Peyer's patch (tissue), 4 donors: Measurements from ENCODE around the gene TRIM67. TPM values are rescaled to one million over a fixed set of nuclear protein-coding genes. Genes with fewer than 3 reads are reported as not detected.

Experiments used
- DNase-seq, 3 donors: peaks; one replicate each; pipeline ENCODE4 v3.0.0-alpha.2; 2017 to 2019
- H3K27ac ChIP-seq, 4 donors: fragments of 200-600 bp; sonication (generic); one replicate each; pipeline ENCODE4 v1.5.1; 2016 to 2019
- H3K27me3 ChIP-seq, 2 donors: fragments of 200-600 bp; sonication (generic); one replicate each; pipeline ENCODE4 v1.5.1; 2019
- H3K36me3 ChIP-seq, 3 donors: fragments of 200-600 bp; sonication (generic); one replicate each; pipeline ENCODE4 v1.5.1; 2016 to 2019
- H3K4me1 ChIP-seq, 4 donors: fragments of 200-600 bp; sonication (generic); one replicate each; pipeline ENCODE4 v1.5.1; 2016 to 2019
- H3K4me3 ChIP-seq, 4 donors: fragments of 200-600 bp; sonication (generic); 1 replicate in 3 of 4; 2 replicates in 1 of 4; pipeline ENCODE4 v1.5.1; 2016 to 2019; ENCODE audit warnings: mild to moderate bottlenecking in 1 of 4
- H3K9me3 ChIP-seq, 4 donors: fragments of 200-600 bp; sonication (generic); one replicate each; pipeline ENCODE4 v1.5.1; 2016 to 2019; ENCODE audit warnings: mild to moderate bottlenecking in 1 of 4
- CTCF ChIP-seq, 6 experiments: fragments of 450-650 bp in 4 of 6; fragments of 200-600 bp in 2 of 6; sonication (generic) in 1 of 6; IDR thresholded peaks; one replicate each; pipeline ENCODE4 v1.5.1; 2017 to 2019; ENCODE audit warnings: antibody characterized with exemption in 6 of 6, mild to moderate bottlenecking in 3 of 6, moderate library complexity in 1 of 6
- POLR2A ChIP-seq, 2 donors: fragments of 450-650 bp; IDR thresholded peaks; one replicate each; pipeline ENCODE4 v1.5.1; 2017; ENCODE audit warnings: antibody characterized with exemption in 2 of 2, mild to moderate bottlenecking in 2 of 2, moderate library complexity in 2 of 2
- total RNA-seq, 4 donors: library from RNA; depleted of rRNA; stranded (reverse); fragments of >200 nt; gene quantifications; one replicate each; pipeline ENCODE4 v1.1.0, GENCODE V29; 2016

TRIM67 gene
- total RNA-seq, 4 donors from 2014 or later = 0.13 TPM; not detected in 3

DNA sequence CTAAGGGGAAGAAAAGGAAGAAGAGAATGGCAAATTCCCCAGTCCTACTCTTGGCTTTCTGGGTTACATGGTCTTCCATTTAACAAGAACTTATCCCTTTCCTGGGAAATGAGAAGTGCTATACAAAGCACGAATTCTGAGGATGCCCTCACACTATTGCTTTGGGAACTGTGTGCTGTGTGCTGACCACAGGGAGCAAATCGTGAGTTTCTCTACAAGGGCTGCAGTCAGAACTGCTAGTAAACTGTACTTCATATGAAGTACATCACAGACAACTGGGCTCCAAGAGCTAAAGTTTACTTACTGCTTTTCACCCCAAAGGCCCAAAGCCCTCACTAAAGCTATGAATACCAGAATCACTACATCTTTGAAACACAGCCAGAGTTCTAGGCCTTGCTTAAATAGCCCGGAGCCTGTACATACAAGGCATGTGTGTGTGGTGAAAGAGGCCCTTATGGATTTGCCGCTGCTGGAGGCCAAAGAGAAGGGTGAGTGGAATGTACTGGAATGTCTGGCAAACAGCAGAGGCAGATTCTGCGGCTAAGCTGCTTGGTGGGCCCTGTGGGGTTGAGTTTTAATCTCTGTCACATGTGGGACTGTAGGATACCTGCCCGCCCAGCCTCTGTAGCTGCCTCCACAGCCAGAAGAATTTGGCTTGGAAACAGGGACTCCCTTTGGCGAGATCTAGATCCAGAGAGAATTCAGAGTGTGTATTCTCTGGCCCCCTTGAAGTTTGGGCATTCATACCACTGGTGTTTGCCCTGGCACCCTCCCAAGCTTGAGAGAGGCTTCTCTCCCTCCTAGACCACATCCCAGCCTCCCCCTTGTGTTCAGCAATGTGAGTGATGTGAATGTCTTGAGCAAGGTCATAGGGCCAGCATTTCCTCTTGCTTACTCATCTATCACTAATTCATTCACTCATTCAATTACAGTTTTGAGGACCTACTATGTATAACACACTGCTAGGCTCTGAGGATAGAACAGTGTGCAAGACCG lies 21.9 kb upstream of the TRIM67 start:
- TF ChIP-seq POLR2A (IDR thresholded peaks at IDR 0.05) (no peak), CTCF (IDR thresholded peaks at IDR 0.05) (no peak)
- Histone ChIP-seq H3K9me3 (no peaks in the 10 kb centered on the region), H3K27ac (no peak overlapping the region), H3K36me3 (no peaks in the 10 kb centered on the region), H3K27me3 (no peaks in the 10 kb centered on the region), H3K4me1 (no peaks in the 10 kb centered on the region), H3K4me3 (no peak overlapping the region)
- no peak for DNase-seq

DNA sequence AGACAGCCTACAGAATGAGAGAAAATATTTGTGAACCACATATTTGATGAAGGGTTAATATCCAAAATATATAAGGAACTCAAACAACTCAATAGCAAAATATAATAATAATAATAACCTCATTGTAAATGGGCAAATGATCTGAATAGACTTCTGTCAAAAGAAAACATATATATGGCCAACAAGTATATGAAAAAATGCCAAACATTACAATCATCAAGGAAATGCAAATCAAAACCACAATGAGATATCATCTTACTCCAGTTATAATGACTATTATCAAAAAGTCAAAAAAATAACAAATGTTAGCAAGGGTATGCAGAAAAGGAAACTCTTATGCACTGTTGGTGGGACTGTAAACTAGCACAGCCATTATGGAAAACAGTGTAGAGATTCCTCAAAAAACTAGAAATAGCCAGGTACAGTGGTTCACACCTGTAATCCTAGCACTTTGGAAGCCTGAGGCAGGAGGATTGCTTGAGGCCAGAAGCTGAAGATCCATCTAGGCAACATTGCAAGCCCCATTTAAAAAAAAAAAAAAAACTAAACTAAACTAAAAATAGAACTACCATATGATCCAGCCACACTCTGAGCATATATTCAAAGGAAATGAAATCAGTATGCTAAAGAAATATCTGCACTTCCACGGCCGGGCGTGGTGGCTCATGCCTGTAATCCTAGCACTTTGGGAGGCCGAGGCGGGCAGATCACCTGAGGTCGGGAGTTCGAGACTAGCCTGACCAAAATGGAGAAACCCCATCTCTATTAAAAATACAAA lies 17.3 kb upstream of the TRIM67 start:
- H3K36me3 ChIP-seq = no peaks in the 10 kb centered on the region
- TF ChIP-seq CTCF (IDR thresholded peaks at IDR 0.05) (no peak), POLR2A (IDR thresholded peaks at IDR 0.05) (no peak)
- H3K4me3 ChIP-seq = no peak overlapping the region
- H3K4me1 ChIP-seq = no peaks in the 10 kb centered on the region
- H3K27me3 ChIP-seq = no peaks in the 10 kb centered on the region
- no peak for DNase-seq
- H3K27ac ChIP-seq = no peak overlapping the region
- H3K9me3 ChIP-seq = no peaks in the 10 kb centered on the region

DNA sequence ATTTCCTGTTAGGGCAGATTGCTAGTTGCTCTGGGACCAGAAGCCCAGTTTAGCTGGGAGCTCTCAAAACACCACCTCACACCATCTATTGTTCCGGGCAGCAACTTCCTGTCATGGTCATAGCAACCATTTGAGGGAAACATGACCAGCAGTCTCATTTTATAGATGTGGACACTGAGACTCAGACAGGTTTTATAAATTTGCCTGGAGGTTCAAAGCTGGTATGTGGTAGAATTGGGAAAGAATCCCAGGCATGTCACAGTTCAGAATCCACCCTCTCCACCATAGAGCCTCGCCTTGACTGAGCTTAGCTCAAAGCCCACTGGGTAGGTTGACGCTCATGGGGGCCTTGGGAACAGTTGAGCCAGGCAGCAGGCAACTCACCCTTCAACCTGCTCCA lies 14.0 kb upstream of the TRIM67 start:
- H3K27me3 ChIP-seq = no peaks in the 10 kb centered on the region
- TF ChIP-seq POLR2A (IDR thresholded peaks at IDR 0.05) = no peak
- TF ChIP-seq CTCF (IDR thresholded peaks at IDR 0.05) = no peak
- no peaks in the 10 kb centered on the region for H3K4me1 ChIP-seq
- DNase-seq = no peak
- peaks cover 0 to 9% (median 0%) of the 10 kb centered on the region in 4 donors for H3K9me3 ChIP-seq
- no peak overlapping the region for H3K27ac ChIP-seq
- H3K4me3 ChIP-seq = no peak overlapping the region
- no peaks in the 10 kb centered on the region for H3K36me3 ChIP-seq

DNA sequence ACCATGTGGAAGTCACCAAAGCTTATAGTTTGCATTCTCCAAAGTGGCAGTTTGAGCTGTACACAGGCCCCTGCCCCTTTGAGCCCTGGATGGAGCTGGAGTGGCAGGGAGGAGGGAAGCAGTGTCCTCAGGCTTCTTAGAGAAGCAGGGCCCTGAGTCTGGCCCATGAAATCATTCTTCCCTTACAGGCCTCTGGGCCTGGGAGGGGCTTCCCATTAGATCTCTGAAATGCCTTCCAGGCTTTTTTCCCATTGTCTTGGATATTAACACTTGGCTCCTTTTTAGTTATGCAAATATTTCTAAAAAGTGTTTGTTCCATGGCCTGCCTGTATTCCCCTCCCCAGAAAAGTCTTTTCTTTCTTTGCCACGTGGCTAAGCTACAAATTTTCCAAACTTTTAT lies 10.0 kb upstream of the TRIM67 start:
- DNase-seq = no peak
- peaks cover 0 to 9% (median 0%) of the 10 kb centered on the region in 4 donors for H3K9me3 ChIP-seq
- no peaks in the 10 kb centered on the region for H3K4me1 ChIP-seq

More for the DNA sequence above, 10.0 kb upstream of the TRIM67 start:
- no peaks in the 10 kb centered on the region for H3K27me3 ChIP-seq
- H3K27ac ChIP-seq = no peak overlapping the region
- H3K36me3 ChIP-seq = no peaks in the 10 kb centered on the region
- no peak overlapping the region for H3K4me3 ChIP-seq
- TF ChIP-seq POLR2A (IDR thresholded peaks at IDR 0.05) (no peak), CTCF (IDR thresholded peaks at IDR 0.05) (no peak)
